Left renal pelvis (tissue), 4 donors: ENCODE measurements around the gene MRPS22. TPM values are rescaled to one million over a fixed set of nuclear protein-coding genes. Genes with fewer than 3 reads are reported as not detected.
"Not testable (repeated sequence)": the region's sequence is repeated elsewhere in the genome, so short reads cannot be mapped to it uniquely, and the experiment has no call there.

Experiments
- DNase-seq, 4 donors: peaks; one replicate each; pipeline ENCODE4 v3.0.0-alpha.2; 2013; ENCODE audit warnings: low read depth in 4 of 4, low spot score in 3 of 4
- polyA plus RNA-seq, 4 donors: library from polyadenylated mRNA; unstranded; fragments of 120-200 nt; gene quantifications; one replicate each; pipeline ENCODE4 v1.2.1, GENCODE V29; 2013; ENCODE audit not compliant: insufficient read length in 4 of 4

MRPS22 gene
- polyA plus RNA-seq, 4 donors = 46.4 to 64.7 (median 60.8) TPM

DNA sequence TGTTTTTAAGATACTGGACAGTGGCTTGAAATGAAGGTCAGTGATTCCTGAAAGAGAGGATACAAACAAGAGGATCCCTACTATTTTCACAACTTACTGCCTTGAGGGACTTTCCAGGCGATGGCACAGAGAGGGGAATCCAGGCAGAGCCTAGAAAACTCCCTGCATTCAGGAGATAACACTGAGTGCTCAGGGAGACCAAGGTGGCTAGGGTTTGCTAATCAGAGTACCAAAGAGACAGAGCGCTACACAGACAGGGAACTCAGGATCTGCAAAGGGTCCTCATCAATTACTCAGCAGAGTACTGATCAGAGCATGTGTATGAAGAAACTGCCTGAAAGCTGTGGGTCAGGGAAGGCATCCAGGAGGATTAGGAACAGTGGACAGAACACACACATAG is 11.7 kb upstream of the MRPS22 start:
- DNase-seq = no peak

DNA sequence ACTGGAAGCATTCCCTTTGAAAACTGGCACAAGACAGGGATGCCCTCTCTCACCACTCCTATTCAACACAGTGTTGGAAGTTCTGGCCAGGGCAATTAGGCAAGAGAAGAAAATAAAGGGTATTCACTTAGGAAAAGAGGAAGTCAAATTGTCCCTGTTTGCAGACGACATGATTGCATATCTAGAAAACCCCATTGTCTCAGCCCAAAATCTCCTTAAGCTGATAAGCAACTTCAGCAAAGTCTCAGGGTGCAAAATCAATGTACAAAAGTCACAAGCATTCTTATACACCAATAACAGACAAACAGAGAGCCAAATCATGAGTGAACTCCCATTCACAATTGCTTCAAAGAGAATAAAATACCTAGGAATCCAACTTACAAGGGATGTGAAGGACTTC is 9.1 kb upstream of the MRPS22 start:
- DNase-seq = not testable (repeated sequence)

DNA sequence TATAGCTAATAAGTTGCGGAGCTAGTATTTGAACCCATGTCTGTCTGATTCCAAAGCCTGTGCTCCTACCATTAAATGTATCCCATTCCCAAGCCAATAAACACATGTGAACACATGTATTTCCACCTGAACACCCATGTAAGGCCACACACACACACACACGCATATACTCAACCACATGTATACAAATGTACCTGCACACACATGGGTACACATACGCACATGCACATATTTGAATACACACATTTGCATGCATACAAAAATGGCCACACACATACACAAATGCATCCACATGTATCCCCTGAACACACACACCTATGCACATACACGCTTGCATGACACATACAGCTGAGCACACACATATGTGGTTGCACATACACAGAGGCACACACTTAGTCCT is 5.4 kb upstream of the MRPS22 start:
- DNase-seq = no peak

- no peak for DNase-seq
Observed at GRCh38 chr3:139339219-139339906, 4.5 kb upstream of the MRPS22 start.

GRCh38 chr3:139340784-139341183 is 3.0 kb upstream of the MRPS22 start:
- DNase-seq = no peak

DNA sequence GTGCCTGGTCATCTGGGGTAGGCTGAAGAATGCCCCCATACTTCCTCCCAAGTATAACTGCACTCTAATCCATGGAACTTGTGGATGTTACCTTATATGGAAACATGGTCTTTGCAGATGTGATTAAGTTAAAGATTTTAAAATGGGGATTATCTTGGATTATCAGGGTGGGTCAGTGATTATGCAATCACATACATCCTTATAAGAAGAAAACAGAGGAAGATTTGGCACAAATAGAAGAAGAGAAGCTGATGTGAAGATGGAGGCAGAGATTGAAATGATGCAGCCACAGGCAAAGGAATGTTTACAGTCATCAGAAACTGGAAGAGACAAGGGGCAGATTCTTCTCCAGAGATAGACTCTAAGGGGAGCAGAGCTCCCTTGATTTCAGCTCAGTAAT is 1.8 kb upstream of the MRPS22 start:
- no peak for DNase-seq

GRCh38 chr3:139346771-139347170 is 3.0 kb downstream of the MRPS22 start:
- no peak for DNase-seq

DNA sequence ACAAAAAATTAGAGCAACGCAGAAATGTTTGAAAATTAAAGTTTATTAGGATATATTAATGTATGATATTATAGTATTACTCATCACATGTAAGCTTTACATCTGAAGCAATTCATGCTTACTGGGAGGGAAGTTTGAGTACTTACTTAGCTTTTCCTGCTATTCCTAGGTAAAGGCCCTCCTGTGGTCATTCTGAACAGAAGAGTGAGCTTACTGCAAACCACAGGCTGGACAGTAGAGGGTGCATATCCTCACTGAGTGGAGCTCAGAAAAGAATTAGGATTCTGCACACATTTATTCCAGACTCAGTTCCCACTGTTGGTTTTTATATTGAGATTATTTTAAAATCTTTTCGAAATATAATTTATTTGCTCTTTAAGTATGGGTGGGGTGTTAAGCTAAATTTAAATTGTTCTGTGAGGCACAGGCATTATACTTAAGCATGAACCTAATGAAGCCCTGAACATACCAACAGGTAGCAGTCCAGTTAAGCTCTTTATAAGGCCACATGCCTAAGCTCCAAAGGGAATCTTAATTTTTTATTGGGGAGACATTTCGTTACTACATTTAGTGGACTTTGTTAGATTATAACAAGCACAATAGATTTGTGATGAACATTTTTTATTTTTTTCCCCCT is 10.2 kb downstream of the MRPS22 start:
- DNase-seq = peak in 1 of 4 donors; percentile 14

- DNase-seq = no peak
Observed at GRCh38 chr3:139354661-139355060, 10.8 kb downstream of the MRPS22 start.

- no peak for DNase-seq
Observed at GRCh38 chr3:139355476-139355875, 11.7 kb downstream of the MRPS22 start.

DNA sequence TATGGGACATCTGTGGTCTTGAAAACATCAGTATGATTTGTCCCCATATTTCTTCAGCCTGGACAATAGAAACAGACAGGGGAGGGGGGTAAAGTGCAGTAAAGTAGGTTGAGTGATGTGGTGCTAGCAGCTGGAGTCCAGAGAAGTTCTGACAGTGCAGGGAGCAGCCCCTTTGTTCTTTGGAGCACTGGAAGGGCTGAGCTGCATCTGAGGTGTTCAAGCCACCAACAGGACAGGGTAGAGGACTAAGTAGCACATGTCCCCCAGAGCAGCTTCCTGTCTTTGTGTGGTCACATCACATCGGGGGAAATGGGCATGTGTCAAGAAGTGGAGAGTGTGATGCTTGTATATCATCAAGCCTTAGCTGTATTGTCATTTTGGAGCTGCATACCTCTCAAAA is 12.1 kb downstream of the MRPS22 start:
- no peak for DNase-seq

DNA sequence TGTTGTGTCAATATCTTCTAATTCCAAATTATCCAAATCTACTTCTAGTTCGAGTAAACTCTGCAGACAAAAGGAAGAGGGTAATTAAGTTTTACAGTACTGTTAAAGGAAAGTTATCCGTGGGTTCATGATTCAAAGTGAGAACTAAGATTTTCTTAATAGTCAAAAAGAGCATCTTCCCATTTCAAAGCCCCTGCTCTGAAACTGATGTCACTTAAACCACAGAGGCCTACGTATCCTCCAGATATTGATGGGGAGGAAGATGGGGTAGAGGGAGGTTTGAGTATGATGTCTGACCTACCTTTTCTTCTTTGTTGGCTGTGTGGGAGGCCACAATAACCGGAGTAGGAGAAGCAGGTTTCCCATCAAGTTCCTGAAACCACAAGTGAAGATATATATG is 14.1 kb downstream of the MRPS22 start:
- no peak for DNase-seq

DNA sequence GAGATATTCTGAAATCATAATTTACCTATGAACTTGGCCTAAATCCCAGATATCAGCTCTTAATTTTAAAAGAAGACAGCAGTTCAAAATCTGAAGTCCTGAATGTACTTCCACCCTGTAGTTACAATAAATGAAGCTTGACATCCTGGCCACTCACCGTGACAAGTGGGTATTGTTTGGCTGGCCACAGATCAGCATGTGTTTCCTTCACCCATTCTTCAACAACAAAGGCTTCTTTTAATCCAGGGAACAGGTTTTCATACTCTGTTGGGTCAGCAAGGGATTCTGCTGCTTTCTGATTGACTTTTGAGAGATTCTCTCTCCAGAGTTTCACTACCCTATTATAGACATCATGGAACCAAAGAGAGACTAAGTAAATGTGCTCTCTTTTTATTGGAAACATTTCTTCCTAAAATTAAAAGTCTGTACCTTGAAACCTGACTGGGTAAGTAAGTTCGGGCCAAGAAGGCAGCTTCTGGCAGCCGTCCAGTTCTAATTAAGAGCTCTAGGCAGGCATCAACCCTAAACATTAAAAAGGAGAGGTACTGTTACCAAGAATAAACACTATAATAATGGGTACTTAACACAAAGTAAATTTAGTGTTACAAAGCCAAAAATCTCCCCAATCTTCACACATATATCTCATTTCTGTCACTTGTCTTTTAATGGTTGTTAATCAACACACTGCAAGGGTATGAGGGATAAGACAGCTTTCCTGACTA is 15.2 kb downstream of the MRPS22 start:
- no peak for DNase-seq

- no peak for DNase-seq
Observed at GRCh38 chr3:139361276-139361675, 17.5 kb downstream of the MRPS22 start.

DNA sequence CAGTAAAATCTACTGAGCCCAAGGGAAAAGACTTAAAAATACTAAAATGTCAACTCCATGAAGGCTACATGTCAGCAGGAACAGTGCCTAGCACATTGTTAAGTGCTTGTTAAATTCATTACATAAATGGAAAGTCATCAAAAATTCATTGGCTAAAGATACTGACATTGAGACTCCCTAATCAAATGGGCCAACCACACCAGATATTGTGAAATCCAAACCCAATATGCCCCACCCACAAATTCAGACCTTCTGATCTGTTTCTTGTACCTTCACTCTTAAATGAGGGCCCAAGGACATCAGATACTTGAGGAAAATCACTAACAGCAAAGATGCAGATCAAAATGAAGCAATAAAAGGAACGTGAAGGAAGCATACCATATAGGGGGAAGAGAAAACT is 20.7 kb downstream of the MRPS22 start:
- no peak for DNase-seq

DNA sequence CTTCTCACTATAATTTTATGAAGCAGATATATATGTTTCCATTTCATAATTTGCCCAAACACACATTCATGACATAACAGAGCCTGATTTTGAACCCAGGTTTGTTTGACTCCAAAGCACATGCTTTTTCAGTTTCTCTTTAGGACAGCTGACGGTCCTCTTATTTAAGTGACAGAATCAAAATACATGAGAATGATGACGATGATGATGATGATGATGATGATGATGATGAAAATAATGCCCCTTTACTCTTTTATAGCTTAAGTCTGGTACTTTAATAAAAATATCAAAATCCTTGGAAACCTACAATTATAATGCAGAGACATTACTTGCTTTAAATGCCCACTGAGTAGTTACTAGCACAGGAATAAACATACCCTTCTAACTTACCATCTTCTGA is 30.3 kb downstream of the MRPS22 start:
- no peak for DNase-seq

DNA sequence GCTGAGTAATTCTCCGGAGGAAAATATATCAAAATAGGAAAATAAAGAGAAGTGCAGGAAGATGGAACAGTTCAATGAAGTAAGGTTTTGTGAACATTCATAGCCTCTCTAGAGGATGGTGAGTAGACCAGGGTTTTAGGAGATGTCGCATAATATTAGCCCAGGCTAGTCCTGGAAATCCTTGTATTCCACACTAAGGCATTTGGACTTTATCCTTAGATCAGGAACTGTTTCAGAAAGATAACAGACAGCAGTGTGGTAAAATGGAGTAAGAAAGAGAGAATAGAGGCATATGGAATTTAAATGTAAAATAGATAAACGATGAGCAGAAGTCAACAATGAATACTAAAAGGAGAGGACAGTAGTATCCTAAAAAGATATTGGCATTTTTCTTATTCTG is 33.6 kb downstream of the MRPS22 start:
- DNase-seq = no peak

- no peak for DNase-seq
Observed at GRCh38 chr3:139378587-139379241, 34.9 kb downstream of the MRPS22 start.

DNA sequence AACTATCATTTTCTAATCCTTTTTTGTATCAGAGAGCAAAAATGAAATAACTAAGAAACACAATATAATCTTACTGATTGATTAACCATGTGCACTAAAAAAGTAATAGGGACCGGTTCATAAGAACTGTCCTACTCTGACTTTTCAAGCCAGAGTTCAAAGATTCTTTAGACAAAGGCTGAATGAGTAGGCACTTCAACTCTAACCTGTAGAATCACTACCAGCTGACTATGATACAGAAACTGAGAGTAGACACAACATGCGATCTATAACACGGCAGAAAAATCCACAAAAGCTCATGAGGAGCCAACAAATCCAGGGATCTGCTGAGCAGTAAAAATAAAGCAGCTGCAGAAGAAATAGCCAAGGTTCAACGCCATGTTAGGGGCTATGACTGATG is 36.8 kb downstream of the MRPS22 start:
- DNase-seq = no peak

- not testable (repeated sequence) for DNase-seq
Observed at GRCh38 chr3:139382291-139382690, 38.5 kb downstream of the MRPS22 start.

DNA sequence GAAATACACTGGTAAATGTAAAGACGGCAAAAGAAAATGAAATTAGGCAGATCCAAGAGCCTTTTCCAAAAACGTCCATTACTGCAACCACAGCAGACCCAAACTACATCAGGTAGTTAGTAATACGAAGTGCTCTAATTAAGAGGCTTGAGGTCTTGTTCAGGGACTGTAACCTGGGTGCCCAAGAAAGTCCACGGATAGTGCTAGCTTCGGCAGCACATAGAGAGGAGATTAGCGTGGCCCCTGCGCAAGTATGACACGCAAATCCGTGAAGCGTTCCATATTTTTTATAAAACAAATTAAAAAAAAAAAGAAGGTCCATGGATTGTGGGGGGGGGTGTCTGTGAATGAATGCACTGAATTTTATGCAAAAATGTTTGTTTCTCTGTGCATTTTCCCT is 44.3 kb downstream of the MRPS22 start:
- DNase-seq = no peak
